Esophagus muscularis mucosa (tissue), 3 donors: ENCODE data around the gene S100A9.

Experiments
- CTCF ChIP-seq, 3 experiments: fragments of 200-600 bp in 2 of 3; fragments of 450-650 bp in 1 of 3; sonication (generic) in 2 of 3; IDR thresholded peaks; one replicate each; pipeline ENCODE4 v1.5.1; 2017 to 2019; ENCODE audit warnings: antibody characterized with exemption in 3 of 3, mild to moderate bottlenecking in 2 of 3, moderate library complexity in 1 of 3
- POLR2AphosphoS5 ChIP-seq, 2 donors: sonication (generic); formaldehyde crosslinking; IDR thresholded peaks; one replicate each; pipeline ENCODE4 v1.6.1; 2017; ENCODE audit warnings: antibody characterized with exemption in 2 of 2

- TF ChIP-seq CTCF (IDR thresholded peaks at IDR 0.05) (no peak), POLR2AphosphoS5 (IDR thresholded peaks at IDR 0.05) (no peak)
These were observed 35.2 kb downstream of the S100A9 start for GRCh38 chr1:153392822-153393221.
